ENCODE measurements around the gene BBLN. TPM values are rescaled to one million over a fixed set of nuclear protein-coding genes. Genes with fewer than 3 reads are reported as not detected.
"Not testable (repeated sequence)": the region's sequence is repeated elsewhere in the genome, so short reads cannot be mapped to it uniquely, and the experiment has no call there.

Gene BBLN
- polyA plus RNA-seq, 1 experiment = 60.4 TPM

DNA sequence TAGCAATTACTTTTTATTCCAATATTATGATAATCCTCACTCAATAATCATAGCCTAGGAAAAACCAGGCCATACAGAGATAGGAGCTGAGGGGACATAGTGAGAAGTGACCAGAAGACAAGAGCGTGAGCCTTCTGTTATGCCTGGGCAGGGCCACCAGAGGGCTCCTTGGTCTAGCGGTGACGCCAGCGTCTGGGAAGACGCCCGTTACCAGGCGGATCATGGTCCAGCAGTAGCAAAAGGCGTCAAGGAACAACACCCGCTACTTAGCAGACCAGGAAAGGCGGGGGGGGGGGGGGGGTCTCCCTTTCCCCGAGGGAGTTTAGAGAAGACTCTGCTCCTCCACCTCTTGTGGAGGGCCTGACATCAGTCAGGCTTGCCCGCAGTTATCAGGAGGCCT lies 21.4 kb downstream of the BBLN start:
- CTCF ChIA-PET = interaction anchor here (0.7 to 4.0 kb wide), 4 partner anchors 9 to 160 kb away, joined by 4 to 20 read pairs (median 6); partner anchors contain the start of gene CIZ1
- POLR2A ChIA-PET; DNase-seq (ENCODE audit: low read depth); H3K27me3 ChIP-seq (ENCODE audit: control insufficient read depth, insufficient read depth, low read length); H3K4me3 ChIP-seq (ENCODE audit: low read depth, low read length): not testable (repeated sequence)
- TF ChIP-seq, protein P1, sequence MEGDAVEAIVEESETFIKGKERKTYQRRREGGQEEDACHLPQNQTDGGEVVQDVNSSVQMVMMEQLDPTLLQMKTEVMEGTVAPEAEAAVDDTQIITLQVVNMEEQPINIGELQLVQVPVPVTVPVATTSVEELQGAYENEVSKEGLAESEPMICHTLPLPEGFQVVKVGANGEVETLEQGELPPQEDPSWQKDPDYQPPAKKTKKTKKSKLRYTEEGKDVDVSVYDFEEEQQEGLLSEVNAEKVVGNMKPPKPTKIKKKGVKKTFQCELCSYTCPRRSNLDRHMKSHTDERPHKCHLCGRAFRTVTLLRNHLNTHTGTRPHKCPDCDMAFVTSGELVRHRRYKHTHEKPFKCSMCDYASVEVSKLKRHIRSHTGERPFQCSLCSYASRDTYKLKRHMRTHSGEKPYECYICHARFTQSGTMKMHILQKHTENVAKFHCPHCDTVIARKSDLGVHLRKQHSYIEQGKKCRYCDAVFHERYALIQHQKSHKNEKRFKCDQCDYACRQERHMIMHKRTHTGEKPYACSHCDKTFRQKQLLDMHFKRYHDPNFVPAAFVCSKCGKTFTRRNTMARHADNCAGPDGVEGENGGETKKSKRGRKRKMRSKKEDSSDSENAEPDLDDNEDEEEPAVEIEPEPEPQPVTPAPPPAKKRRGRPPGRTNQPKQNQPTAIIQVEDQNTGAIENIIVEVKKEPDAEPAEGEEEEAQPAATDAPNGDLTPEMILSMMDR (IDR thresholded peaks at IDR 0.05; ENCODE audit: insufficient read depth, low read depth, low read length) = peak; percentile 55
- peaks cover 42% of the 10 kb centered on the region for H3K36me3 ChIP-seq (ENCODE audit: control insufficient read depth, insufficient read depth, low read length)

DNA sequence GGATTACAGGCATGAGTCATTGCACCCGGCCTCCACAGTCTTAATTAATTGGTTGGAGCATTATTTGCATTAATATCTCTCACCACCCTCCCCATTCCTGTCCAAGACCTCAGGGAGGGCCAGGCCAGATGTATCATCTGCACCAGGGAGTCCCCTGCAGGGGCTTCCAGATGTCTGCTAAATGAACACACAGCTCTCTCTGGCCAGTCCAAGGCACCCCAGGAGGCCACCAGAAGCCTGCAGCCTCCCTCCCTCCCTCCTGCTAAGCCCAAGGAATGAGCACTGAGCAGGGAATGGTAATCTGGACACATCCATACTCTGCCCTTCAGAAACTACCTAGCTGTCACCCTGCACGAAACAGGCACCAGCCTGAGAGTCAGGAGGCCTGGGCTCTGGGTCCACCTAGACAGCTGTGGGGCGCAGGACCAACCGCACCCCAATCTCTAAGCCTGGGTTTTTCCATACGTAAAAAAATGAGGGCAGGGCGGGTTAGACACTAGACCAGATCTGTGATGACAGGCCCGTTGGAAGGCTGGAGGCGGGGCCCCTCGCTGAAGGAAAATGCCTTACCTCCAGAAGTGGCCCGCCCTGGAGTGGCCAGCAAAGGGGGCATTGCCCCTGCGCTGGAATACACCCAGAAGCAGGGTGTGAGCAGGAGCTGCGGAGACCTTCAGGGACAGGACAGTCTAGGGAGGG lies 23.0 kb downstream of the BBLN start:
- Histone ChIP-seq H3K27me3 (ENCODE audit: control insufficient read depth, insufficient read depth, low read length) (no peaks in the 10 kb centered on the region), H3K4me3 (ENCODE audit: low read depth, low read length) (no peak overlapping the region), H3K36me3 (ENCODE audit: control insufficient read depth, insufficient read depth, low read length) (peaks cover 37% of the 10 kb centered on the region)
- DNase-seq (ENCODE audit: low read depth) = no peak
- TF ChIP-seq, protein P1 (IDR thresholded peaks at IDR 0.05; ENCODE audit: insufficient read depth, low read depth, low read length) = no peak
- ChIA-PET POLR2A (no interaction called here), CTCF (interaction anchor here (0.8 to 4.0 kb wide), 7 partner anchors 7 to 33 kb away, joined by 3 to 20 read pairs (median 5); partner anchors contain the start of gene CIZ1)

DNA sequence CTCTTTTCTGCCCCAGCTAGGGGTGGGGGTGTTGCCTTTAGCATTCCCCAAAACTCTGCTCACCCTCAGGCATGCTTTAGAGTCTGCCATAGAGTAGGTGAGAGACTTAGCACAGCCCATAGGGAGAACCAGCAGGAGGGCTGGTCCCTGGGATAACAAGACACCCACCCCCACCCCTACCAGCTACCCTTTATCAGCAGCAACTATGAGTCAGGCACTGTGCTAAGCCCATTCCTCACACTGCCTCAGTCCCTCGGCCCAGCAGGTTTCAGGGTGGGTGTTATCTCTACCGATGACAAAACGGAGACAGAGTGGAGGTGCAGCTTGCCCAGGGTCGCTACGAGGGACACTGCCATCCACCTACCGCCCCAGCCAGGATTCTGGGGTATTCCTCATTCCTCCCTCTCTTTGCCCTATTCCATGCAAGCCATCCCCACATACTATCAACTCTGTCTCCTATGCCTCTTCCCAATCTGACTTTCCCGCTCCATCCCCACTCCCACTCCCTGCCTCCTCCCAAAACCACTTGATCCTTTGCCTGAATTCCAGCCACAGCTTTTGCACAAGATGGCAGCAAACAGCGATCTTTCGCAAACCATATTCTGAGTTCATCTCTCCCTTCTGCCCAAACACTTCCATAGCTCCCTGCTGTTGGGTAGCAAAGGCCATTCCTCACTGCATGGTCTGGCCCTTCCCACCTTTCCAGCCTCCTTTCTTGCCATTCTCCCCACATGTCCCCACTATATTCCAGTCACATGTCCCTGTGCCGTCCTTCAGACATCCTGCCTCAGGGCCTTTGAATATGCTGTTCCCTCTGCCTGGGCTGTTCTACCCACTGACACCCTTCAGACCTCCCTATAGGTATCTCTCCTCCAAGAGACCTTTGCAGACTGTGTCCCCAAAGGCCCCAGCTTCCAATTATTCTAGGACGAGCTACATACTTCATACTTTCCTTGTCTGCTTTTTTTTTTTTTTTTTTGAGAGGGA lies 26.2 kb downstream of the BBLN start:
- H3K4me3 ChIP-seq (ENCODE audit: low read depth, low read length) = no peak overlapping the region
- ChIA-PET CTCF (interaction anchor here (0.6 to 3.0 kb wide), 7 partner anchors 11 to 155 kb away, joined by 3 to 9 read pairs (median 4); partner anchors contain the start of gene DNM1), POLR2A (interaction anchor here (0.6 kb wide), 2 partner anchors 88 to 613 kb away, joined by 6 to 8 read pairs; no protein-coding TSS in a partner anchor)
- H3K36me3 ChIP-seq (ENCODE audit: control insufficient read depth, insufficient read depth, low read length) = peaks cover 17% of the 10 kb centered on the region
- no peaks in the 10 kb centered on the region for H3K27me3 ChIP-seq (ENCODE audit: control insufficient read depth, insufficient read depth, low read length)
- DNase-seq (ENCODE audit: low read depth) = no peak
- TF ChIP-seq, protein P1 (IDR thresholded peaks at IDR 0.05; ENCODE audit: insufficient read depth, low read depth, low read length) = no peak

DNA sequence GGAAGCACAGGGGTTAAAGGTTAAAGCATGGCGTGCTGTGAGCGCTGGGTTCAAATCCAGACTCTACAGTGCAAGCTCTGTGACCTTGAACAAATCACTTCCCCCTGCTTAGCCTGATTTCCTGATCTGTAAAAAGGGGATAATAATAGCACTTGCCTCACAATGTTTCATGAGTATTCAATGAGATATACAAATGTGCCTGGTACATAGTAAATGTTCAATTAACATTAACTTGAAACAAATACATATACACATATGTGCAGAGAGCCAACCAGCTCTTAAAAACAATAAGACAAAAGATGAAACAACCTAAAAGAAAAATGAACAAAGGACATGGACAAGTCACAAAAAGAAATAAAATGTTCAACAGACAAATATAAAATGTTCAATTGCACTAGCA lies 27.3 kb downstream of the BBLN start:
- TF ChIP-seq, protein P1 (IDR thresholded peaks at IDR 0.05; ENCODE audit: insufficient read depth, low read depth, low read length) = no peak
- Histone ChIP-seq H3K27me3 (ENCODE audit: control insufficient read depth, insufficient read depth, low read length) (no peaks in the 10 kb centered on the region), H3K36me3 (ENCODE audit: control insufficient read depth, insufficient read depth, low read length) (peaks cover 16% of the 10 kb centered on the region), H3K4me3 (ENCODE audit: low read depth, low read length) (no peak overlapping the region)
- DNase-seq (ENCODE audit: low read depth) = no peak
- CTCF ChIA-PET = interaction anchor here (0.6 to 2.2 kb wide), 3 partner anchors 13 to 88 kb away, joined by 3 to 7 read pairs (median 4); no protein-coding TSS in a partner anchor
- POLR2A ChIA-PET = no interaction called here
